ENCODE data around the gene C16orf89.
"Not testable (repeated sequence)": the region's sequence is repeated elsewhere in the genome, so short reads cannot be mapped to it uniquely, and the experiment has no call there.

The C16orf89 gene, protein sequence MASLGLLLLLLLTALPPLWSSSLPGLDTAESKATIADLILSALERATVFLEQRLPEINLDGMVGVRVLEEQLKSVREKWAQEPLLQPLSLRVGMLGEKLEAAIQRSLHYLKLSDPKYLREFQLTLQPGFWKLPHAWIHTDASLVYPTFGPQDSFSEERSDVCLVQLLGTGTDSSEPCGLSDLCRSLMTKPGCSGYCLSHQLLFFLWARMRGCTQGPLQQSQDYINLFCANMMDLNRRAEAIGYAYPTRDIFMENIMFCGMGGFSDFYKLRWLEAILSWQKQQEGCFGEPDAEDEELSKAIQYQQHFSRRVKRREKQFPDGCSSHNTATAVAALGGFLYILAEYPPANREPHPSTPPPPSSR

DNA sequence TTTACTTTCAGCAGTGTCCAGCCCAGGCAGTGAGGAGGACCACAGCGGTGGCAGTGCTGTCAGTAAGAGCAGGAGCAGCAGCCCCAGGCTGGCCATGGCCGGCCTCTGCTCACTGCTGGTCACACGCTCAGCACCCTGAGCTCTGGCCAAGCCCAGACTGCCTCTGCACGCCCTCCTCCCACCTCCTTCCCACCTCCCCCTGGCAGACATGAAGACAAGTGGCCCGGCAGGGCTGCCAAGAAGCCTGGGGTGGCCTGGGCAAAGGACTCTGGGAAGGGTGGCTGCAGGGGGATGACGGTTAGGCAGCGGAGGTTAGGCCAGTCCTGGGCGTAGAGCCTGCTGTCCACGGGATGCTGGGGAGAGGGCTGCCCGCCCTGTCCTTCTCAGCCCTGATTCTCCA, at the start of gene C16orf89:
Gene C16orf89 (minus strand): TSS at position 144 of the 400 bp plus-strand sequence. CDS start 48 bp downstream, at position 96.
- no peak for DNase-seq
- TF ChIP-seq POLR2A (IDR thresholded peaks at IDR 0.05; ENCODE audit: low read length) (no peak), GATA1 (IDR thresholded peaks at IDR 0.05; ENCODE audit: low read depth, low read length) (no peak)

- peak in 1 of 2 experiments; percentile 32 for DNase-seq
These were observed 45.2 kb upstream of the C16orf89 start for GRCh38 chr16:5110933-5111332.

GRCh38 chr16:5108505-5109158, 42.9 kb upstream of the C16orf89 start:
- TF ChIP-seq GATA1 (IDR thresholded peaks at IDR 0.05; ENCODE audit: low read depth, low read length) (no peak), POLR2A (IDR thresholded peaks at IDR 0.05; ENCODE audit: low read length) (no peak)
- DNase-seq = no peak

GRCh38 chr16:5105039-5105438, 39.3 kb upstream of the C16orf89 start:
- DNase-seq = not testable (repeated sequence)

DNA sequence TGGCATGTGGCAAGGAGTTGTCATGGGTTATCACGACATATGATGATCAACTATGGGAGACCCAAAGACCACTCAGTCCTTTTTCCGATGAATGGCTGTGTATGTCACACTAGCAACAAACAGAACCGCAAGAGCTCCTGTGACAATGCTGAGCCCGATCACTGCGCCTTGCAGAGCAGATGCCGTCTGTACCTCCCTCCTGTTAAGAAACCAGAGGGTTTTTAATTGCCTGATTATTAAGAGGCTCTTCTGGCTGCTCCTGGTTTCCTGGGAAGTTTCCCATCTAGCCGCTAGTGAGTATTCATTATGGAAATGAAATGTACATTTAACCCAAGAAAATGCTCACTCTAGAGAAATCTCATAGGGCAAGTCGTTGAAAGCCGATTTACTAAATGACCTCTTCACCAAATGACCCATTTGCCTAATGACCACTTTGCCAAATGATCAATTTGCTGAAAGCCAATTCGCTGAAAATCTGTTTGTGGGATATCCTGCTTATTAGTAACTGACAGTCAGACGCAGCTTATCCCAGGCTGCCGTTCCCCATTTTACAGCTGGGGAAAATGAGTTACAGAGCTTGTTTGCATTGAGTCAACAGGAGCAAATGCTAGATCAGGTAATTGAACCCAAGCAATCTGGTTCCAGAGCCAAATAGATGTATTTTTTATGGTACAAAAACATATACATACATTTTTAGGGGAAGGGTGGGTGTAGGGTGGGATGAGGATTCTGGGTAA, 37.7 kb upstream of the C16orf89 start:
- not testable (repeated sequence) for DNase-seq

DNA sequence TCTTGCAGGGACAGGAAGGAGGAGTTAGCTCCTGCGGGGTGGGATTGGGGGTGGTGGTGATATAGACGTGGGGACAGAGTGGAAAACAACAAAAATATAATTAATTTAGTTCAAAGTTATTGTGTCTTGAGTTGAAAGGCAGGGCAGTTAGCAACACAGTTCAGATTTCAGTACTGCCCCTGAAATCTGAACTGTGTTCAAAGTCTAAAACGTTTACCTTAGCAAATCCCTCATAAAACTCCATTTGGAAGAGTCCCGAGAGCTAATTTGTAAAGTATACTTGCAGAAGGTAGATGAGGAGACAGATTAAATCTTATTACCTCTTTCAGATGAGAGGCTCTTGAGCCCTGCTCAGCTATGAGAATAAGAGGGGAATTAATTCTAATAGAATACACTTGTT, 33.4 kb upstream of the C16orf89 start:
- not testable (repeated sequence) for DNase-seq

DNA sequence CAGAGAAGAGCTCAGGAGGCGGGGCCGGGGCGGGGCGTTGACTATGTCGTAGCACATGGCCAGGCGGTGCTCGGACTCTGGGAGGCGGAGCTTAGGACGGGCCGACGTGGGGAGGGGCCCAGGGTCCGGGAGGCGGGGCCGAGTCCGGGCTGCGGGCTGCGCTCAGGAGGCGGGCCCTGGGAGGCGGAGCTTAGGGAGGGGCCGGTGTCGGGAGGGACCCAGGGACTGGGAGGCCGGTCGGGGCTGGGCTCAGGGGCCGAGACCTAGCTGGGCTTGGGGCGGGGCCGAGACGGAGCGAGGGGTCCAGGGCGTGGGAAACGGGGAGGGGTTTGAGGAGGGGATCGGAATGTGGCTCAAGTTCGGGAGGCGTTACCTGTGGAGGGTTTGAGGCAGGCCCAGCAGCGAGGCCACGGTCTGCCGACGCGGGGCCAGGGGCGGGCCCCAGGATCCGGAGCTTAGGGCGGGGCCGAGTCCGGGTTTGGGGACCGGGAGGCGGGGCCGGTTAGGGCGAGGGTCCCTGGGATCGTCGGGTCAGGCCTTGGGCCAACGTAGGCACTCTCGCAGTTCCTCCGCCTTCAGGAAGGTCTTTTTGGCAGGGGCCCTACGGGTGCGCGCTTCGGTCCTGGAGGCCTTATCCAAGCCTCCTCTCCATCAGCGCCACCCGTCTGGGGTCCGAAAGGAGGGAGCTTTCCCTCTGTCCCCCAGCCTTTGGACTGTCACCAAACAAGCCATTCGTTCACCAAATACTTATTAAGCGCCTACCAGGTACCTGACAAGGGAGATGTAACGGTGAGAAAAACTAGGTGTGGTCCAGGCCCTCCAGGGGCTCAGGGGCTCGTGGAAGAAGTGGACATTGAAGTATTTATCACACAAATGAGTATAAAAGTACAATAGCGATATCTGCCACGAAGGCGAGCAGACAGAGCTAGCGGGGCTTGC, 32.7 kb upstream of the C16orf89 start:
- DNase-seq = peak; percentile 71 to 74

DNA sequence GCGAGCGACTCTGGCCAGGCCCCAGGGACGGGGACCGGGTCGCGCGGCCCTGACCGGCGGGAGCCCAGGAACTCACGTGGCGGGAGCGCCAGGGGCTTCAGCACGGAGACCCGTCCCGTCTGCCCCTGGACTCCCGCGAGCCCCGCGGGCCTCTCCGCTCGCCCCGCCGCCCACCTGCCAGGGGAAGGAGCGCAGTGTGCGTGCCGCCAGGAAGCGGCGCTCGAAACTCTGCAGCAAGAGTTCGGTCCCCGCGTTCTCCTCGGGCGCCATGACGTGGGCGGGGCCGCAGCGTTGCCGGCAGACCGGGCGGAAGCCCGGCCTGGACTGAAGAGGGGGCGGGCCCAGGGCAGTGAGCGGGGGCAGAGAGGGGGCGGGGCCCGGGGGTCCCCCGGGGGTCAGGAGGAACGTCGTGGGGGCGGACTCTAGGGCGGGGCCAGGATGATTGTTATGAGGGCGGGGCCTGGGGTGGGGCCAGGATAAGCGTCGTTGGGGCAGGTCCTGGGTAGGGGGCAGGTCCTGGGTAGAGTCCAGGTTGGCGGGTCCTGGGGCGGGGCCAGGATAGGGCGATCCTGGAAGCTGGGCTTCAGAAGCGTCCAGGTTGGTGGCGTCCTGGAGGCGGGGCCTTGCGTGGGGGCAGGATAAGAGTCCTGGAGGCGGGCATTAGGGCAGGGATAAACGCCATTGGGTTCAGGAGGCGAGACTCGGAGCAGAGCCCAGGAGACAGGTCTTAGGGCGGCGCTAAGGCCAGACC, 31.9 kb upstream of the C16orf89 start, which contains the start of gene EEF2KMT:
Gene EEF2KMT (minus strand): TSS at position 326 of the 751 bp plus-strand sequence. CDS start 56 bp downstream, at position 270.
- DNase-seq = peak; percentile 99

DNA sequence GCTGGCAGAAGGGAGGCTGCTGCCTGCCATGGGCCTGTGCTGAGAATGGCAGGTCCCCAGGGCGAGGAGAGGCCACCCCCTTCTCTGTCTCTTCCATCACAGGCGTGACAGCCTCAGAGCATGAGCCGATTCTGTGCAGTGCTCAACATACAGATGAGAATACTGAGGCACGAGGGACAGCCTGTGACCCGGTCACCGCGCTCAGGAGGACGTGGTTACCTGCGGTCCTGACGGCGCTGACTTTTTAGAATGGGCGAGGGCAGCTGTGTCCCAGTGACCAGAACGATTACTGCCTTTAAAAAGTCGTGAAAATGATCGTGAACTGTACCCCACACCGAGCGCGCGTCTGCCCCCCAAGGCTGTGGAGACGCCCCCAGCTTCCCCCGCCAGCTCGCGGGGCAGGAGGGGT, 31.3 kb upstream of the C16orf89 start:
- peak; percentile 55 to 56 for DNase-seq

DNA sequence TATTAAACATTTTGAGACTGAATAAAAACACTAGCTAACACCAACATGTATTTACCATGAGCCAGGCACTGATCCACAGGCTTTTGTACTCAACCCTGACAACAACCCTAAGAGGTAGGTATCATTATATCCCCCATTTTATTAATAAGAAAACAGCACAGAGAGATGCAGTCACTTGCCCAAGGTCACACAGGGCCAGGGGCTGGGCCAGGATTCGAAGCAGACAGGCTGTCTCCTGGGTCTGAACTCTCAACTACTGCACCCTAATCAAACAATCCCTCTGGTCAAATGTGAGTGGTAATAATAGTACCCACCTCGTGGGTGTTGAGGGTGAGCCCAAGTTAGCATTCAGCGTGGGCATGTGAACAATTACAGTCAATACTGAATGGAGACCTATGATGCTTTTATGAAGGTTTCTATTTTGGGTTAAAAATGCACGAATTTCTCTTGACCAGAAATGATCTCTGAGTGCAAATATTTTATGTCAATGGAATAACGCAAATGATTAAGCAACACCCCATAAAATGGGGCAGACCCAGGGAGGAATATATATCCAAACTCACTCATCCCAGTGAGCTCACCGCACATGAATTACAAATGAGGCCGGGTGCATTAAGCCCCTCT, 30.8 kb upstream of the C16orf89 start:
- not testable (repeated sequence) for DNase-seq

GRCh38 chr16:5095145-5095830, 29.5 kb upstream of the C16orf89 start:
- not testable (repeated sequence) for DNase-seq

- DNase-seq = not testable (repeated sequence)
These were observed 28.0 kb upstream of the C16orf89 start for GRCh38 chr16:5093746-5094145.

- not testable (repeated sequence) for DNase-seq
These were observed 27.3 kb upstream of the C16orf89 start for GRCh38 chr16:5093081-5093480.

- DNase-seq = not testable (repeated sequence)
These were observed 24.8 kb upstream of the C16orf89 start for GRCh38 chr16:5090592-5090991.

DNA sequence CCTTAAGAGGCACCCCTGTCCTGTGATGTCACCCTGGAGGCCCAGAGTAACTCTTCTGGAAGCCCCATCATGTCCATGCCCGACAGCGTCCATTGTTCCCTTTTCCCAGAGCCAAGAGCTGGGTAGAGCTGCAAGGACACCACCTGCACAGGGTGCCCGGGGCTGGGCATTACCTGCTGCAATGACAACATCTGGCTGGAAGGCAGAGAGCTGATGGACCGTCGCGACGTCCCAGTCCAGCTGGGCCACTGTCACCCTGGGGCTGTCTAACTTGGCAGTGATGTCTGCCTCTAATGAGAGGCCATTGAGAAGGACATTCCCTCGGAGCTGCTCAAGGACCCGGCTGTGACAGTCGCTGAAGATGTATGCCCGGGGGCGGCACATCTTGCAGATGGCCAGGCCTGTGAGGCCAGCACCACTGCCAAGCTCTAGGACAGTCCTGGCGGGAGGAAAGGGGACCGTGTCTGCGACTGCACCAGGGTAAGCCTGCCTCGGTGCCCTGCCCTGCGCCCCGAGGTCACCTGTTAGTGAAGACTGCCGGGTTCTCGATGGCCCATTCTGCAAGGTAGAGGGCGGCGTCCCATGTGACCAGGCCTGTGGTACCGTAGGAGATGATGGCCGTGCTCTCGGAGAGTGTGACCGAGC, 24.3 kb upstream of the C16orf89 start:
- DNase-seq = not testable (repeated sequence)

DNA sequence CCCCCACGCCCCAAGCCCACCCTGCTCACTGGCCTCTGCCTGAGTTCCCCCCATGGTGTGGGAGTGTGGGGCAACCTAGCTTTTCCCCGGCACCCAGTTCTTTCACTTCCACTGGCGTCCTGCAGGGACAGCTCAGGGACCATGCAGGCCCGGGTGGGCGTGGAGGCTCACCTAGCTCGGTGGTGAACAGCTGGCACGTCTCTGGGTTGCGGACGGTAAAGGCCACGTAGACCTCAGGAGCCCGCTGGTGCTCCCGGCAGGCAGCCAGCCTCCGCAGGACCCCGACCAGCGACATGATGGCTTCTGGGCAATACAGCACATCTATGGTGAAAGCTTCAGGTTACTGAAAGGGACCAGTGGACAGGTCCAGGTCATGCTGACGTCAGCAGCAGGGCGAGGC, 23.2 kb upstream of the C16orf89 start:
- DNase-seq = not testable (repeated sequence)

DNA sequence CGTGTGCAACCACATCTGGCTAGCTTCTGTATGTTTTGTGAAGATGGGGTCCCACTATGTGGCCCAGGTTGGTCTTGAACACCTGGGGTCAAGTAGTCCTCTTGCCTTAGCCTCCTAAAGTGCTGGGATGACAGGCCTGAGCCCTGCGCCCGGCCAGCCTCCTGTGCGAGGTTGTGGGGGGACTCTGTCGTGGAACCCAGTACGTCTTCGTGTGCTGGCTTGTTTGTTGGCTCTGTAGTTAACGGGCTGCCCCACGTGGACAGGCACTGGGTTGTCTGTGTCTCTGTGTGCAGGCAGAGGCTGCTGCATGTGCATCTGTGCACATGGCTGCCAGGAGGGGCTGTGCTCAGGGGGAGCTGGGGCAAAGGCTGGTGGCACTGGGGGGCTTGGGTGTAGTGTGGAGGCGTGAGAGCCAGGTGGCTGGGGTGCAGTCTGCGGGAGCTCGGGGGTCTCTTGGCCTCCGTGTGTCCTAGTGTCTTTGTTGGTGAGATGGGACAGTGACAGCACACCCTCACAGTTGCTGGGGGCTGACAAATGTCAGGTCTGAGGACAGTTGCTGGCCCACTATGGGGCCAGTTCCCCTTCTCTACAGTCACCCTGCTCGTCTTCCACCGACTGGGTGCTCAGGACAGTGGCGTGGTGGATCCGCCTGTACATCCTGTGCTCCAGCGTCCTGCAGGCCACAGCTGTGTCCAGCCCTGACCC, 22.5 kb upstream of the C16orf89 start:
- not testable (repeated sequence) for DNase-seq

DNA sequence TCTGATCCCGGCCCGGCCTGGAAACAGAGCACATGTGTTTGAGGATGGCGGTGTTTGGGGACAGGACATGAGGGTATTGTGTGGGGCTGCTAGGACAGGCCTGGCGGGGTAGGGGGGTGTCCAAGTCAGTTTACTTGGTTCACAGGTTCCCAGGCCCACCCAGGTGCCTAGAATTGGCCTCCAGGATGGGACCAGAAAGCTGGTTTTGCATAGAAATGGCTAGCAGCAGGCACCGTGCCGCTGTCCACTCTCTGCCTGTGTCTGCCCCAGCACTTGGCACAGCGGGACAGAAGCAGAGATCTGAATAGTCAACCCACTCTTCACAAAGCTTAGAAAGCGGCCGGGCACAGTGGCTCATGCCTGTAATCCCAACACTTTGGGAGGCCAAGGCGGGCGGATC, 20.0 kb upstream of the C16orf89 start:
- not testable (repeated sequence) for DNase-seq
